Ovary (tissue), 3 donors: ENCODE results near the gene PLA2G2D.

Experiments used
- CTCF ChIP-seq, 3 donors: fragments of 450-650 bp in 2 of 3; fragments of 200-600 bp in 1 of 3; IDR thresholded peaks; one replicate each; pipeline versions ENCODE4 v1.5.1 to v1.8.0; 2016 to 2022; ENCODE audit warnings: antibody characterized with exemption in 3 of 3, mild to moderate bottlenecking in 1 of 3
- EP300 ChIP-seq: sonication (generic); formaldehyde crosslinking; IDR thresholded peaks from one replicate; pipeline ENCODE4 v1.6.1; 2017; ENCODE audit warnings: antibody characterized with exemption
- POLR2A ChIP-seq: fragments of 450-650 bp; IDR thresholded peaks from one replicate; pipeline ENCODE4 v1.6.1; 2017; ENCODE audit warnings: antibody characterized with exemption, mild to moderate bottlenecking, moderate library complexity
- donor health status: DM: no; HTN: no; CAD: no.

- TF ChIP-seq CTCF (IDR thresholded peaks at IDR 0.05) (no peak), POLR2A (no peak), EP300 (no peak)
Observed at GRCh38 chr1:20138346-20138745, 19.0 kb upstream of the PLA2G2D start.
